Esophagus muscularis mucosa (tissue), 4 donors: ENCODE data around the gene CLSTN1. TPM values are rescaled to one million over a fixed set of nuclear protein-coding genes. Genes with fewer than 3 reads are reported as not detected.

Source experiments
- DNase-seq: peaks from one replicate; pipeline ENCODE4 v3.0.0-alpha.2; 2017; ENCODE audit errors: extremely low spot score
- H3K27ac ChIP-seq, 4 donors: fragments of 200-600 bp; sonication (generic); replicated peaks in 1 of 4; 1 replicate in 3 of 4; 2 replicates in 1 of 4; pipeline ENCODE4 v1.5.1; 2016 to 2019; ENCODE audit warnings: mild to moderate bottlenecking in 1 of 4
- H3K27me3 ChIP-seq, 4 donors: fragments of 200-600 bp; sonication (generic); one replicate each; pipeline versions ENCODE4 v1.5.1 to v1.6.0; 2016 to 2019
- H3K36me3 ChIP-seq, 4 donors: fragments of 200-600 bp; sonication (generic); one replicate each; pipeline ENCODE4 v1.5.1; 2016 to 2019
- H3K4me1 ChIP-seq, 4 donors: fragments of 200-600 bp; sonication (generic); one replicate each; pipeline ENCODE4 v1.5.1; 2016 to 2019
- H3K4me3 ChIP-seq, 4 donors: fragments of 200-600 bp; sonication (generic); 1 replicate in 2 of 4; 2 replicates in 2 of 4; pipeline ENCODE4 v1.5.1; 2016 to 2019; ENCODE audit warnings: mild to moderate bottlenecking in 4 of 4, moderate library complexity in 1 of 4
- H3K9me3 ChIP-seq, 4 donors: fragments of 200-600 bp; sonication (generic); 1 replicate in 3 of 4; 2 replicates in 1 of 4; pipeline ENCODE4 v1.5.1; 2016 to 2019
- EP300 ChIP-seq: sonication (generic); formaldehyde crosslinking; IDR thresholded peaks from one replicate; pipeline ENCODE4 v1.6.1; 2017; ENCODE audit warnings: antibody characterized with exemption
- POLR2A ChIP-seq: fragments of 450-650 bp; IDR thresholded peaks from one replicate; pipeline ENCODE4 v1.6.1; 2017; ENCODE audit warnings: antibody characterized with exemption, moderate library complexity, mild to moderate bottlenecking, low read depth
- POLR2AphosphoS5 ChIP-seq, 2 donors: sonication (generic); formaldehyde crosslinking; IDR thresholded peaks; one replicate each; pipeline ENCODE4 v1.6.1; 2017; ENCODE audit warnings: antibody characterized with exemption in 2 of 2
- WGBS: methylation state at CpG from one replicate; pipeline ENCODE4 v1.1.5; 2018; 5-methylcytosine and 5-hydroxymethylcytosine counted together
- intact Hi-C: fragments of 100-400 bp; cut with DNase I; formaldehyde crosslinking; loops from one replicate; pipeline ENCODE4 v1.15.1; 2023
- total RNA-seq, 4 donors: library from RNA; depleted of rRNA; stranded (reverse); fragments of >200 nt; gene quantifications; one replicate each; pipeline versions ENCODE4 v1.1.0 to v1.2.1, GENCODE V29; 2016
- TF ChIP-seq, protein P1 (sequence below), 3 experiments: fragments of 200-600 bp in 2 of 3; fragments of 450-650 bp in 1 of 3; sonication (generic) in 2 of 3; IDR thresholded peaks; one replicate each; pipeline ENCODE4 v1.5.1; 2017 to 2019; ENCODE audit warnings: antibody characterized with exemption in 3 of 3, mild to moderate bottlenecking in 2 of 3, moderate library complexity in 1 of 3

The CLSTN1 gene
- total RNA-seq, 4 donors from 2014 or later: 47.1 to 109 (median 72.3) TPM

DNA sequence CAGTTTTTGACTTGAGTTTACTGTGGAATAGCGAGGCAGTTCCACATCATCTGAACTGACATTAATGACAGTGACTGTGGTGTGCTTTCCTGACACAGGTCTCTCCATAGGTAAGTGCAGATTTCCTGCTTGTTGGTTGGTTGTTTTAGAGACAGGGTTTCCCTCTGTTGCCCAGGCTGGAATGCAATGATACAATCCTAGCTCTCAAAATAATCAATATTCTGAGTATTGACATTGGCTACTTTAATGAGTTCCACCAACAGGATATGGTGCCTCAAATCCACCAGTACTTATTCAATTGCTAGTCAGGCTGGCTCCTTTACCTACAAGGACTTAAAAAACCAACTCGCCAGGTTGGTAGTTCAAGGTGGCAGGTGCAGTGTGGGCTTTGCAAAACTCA, 63.8 kb downstream of the CLSTN1 start:
- no peak for DNase-seq
- H3K9me3 ChIP-seq: no peaks in the 10 kb centered on the region
- H3K4me3 ChIP-seq: no peak overlapping the region
- H3K4me1 ChIP-seq: peaks cover 18 to 38% (median 29%) of the 10 kb centered on the region in 4 donors
- 84% methylated on average over 2 of the region's 2 CpGs for WGBS
- TF ChIP-seq POLR2AphosphoS5 (IDR thresholded peaks at IDR 0.05) (no peak), EP300 (no peak), POLR2A (no peak)
- TF ChIP-seq, protein P1, sequence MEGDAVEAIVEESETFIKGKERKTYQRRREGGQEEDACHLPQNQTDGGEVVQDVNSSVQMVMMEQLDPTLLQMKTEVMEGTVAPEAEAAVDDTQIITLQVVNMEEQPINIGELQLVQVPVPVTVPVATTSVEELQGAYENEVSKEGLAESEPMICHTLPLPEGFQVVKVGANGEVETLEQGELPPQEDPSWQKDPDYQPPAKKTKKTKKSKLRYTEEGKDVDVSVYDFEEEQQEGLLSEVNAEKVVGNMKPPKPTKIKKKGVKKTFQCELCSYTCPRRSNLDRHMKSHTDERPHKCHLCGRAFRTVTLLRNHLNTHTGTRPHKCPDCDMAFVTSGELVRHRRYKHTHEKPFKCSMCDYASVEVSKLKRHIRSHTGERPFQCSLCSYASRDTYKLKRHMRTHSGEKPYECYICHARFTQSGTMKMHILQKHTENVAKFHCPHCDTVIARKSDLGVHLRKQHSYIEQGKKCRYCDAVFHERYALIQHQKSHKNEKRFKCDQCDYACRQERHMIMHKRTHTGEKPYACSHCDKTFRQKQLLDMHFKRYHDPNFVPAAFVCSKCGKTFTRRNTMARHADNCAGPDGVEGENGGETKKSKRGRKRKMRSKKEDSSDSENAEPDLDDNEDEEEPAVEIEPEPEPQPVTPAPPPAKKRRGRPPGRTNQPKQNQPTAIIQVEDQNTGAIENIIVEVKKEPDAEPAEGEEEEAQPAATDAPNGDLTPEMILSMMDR (IDR thresholded peaks at IDR 0.05): no peak
- H3K27me3 ChIP-seq: no peaks in the 10 kb centered on the region
- intact Hi-C loops: no loop called here
- H3K36me3 ChIP-seq: peaks cover 0 to 12% (median 5%) of the 10 kb centered on the region in 4 donors
- no peak overlapping the region for H3K27ac ChIP-seq

DNA sequence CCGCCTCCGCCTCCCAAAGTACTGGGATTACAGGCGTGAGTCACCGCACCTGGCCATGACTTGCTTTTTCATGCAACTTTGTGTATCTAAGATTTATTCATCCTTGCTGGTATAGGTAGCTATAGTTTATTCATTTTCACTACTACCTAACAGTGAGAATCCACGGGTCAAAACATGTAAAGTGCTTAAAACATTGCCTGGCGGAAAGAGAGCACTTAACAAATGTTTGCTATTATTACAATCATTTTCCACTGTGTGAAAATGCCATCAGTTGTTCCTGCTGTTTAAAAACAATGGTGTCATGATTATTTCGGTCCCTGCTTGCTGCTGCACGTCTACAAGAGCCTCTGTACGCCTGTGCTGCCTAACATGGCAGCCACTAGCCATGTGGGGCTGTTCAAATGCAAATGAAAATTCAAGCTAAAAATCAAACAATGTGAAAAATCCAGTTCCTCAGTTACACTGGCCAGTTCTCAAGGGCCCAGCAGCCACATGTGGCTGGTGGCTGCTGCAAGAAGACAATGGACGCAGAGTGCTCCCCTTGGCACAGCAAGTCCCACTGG, 65.1 kb downstream of the CLSTN1 start:
- DNase-seq: no peak
- Histone ChIP-seq H3K9me3 (no peaks in the 10 kb centered on the region), H3K4me1 (peaks cover 18 to 38% (median 30%) of the 10 kb centered on the region in 4 donors), H3K4me3 (no peak overlapping the region), H3K36me3 (peaks cover 0 to 25% (median 11%) of the 10 kb centered on the region in 4 donors), H3K27ac (no peak overlapping the region), H3K27me3 (no peaks in the 10 kb centered on the region)
- intact Hi-C loops: no loop called here
- TF ChIP-seq, protein P1 (IDR thresholded peaks at IDR 0.05): no peak
- no peak for TF ChIP-seq EP300
- TF ChIP-seq POLR2AphosphoS5 (IDR thresholded peaks at IDR 0.05): no peak
- no peak for TF ChIP-seq POLR2A
- 89% methylated on average over 10 of the region's 10 CpGs for WGBS

DNA sequence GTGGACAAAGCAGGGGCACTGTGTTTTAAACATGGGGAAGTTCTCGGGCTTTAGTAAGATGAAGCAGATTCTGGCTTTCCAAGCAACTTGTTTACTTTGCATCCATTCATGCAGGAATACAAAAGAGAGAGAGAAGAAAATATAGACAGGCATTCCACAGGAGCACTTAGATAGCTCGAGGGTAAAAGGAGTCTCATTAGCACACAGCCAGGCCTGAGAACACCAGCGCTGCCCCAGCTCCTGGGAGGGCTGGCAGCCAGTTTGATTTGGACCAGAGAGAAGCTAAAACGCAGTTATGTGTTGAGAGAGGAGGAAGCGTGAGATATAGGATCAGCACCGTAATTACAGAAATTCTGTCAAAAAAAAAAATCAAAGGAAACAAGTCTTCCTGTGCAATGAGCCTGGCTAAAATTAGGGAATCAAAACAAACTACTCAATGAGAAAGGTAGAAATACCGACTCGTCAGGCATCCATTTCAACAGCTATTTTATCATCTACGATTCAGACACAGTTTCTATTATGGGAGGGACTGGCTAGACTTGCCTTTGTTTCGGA, 68.2 kb downstream of the CLSTN1 start:
- Histone ChIP-seq H3K4me1 (peaks cover 23 to 44% (median 38%) of the 10 kb centered on the region in 4 donors), H3K4me3 (no peak overlapping the region), H3K36me3 (peaks cover 5 to 43% (median 26%) of the 10 kb centered on the region in 4 donors), H3K27me3 (no peaks in the 10 kb centered on the region), H3K9me3 (no peaks in the 10 kb centered on the region), H3K27ac (no peak overlapping the region)
- 40% methylated on average over 10 of the region's 10 CpGs for WGBS
- TF ChIP-seq, protein P1 (IDR thresholded peaks at IDR 0.05): no peak
- TF ChIP-seq POLR2A (no peak), POLR2AphosphoS5 (IDR thresholded peaks at IDR 0.05) (no peak), EP300 (no peak)
- intact Hi-C loops: no loop called here
- DNase-seq: no peak

DNA sequence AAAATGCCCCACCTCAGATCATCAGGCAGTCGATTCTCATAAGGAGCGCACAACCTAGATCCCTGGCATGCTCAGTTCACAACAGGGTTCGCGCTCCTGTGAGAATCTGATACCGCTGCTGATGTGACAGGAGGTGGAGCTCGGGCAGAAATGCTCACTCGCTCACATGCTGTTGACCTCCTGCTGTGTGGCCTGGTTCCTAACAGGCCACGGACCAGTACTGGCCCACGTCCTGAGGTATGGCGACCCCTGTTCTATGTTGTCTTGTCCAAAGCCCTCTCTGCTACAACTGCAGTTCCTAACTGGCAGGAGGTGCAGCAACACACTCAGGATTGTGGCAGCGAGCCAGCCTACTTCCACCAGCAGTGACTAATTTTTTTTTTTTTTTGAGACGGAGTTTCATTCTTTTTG, 70.6 kb downstream of the CLSTN1 start:
- no peak for DNase-seq
- peaks cover 15 to 67% (median 49%) of the 10 kb centered on the region in 4 donors for H3K36me3 ChIP-seq
- intact Hi-C loops: no loop called here
- no peak overlapping the region for H3K27ac ChIP-seq
- WGBS: 52% methylated on average over 8 of the region's 12 CpGs
- H3K4me3 ChIP-seq: no peak overlapping the region
- no peaks in the 10 kb centered on the region for H3K27me3 ChIP-seq
- no peak for TF ChIP-seq POLR2AphosphoS5 (IDR thresholded peaks at IDR 0.05)
- TF ChIP-seq EP300: no peak
- TF ChIP-seq POLR2A: no peak
- TF ChIP-seq, protein P1 (IDR thresholded peaks at IDR 0.05): no peak
- no peaks in the 10 kb centered on the region for H3K9me3 ChIP-seq
- H3K4me1 ChIP-seq: peaks cover 20 to 27% (median 23%) of the 10 kb centered on the region in 4 donors

DNA sequence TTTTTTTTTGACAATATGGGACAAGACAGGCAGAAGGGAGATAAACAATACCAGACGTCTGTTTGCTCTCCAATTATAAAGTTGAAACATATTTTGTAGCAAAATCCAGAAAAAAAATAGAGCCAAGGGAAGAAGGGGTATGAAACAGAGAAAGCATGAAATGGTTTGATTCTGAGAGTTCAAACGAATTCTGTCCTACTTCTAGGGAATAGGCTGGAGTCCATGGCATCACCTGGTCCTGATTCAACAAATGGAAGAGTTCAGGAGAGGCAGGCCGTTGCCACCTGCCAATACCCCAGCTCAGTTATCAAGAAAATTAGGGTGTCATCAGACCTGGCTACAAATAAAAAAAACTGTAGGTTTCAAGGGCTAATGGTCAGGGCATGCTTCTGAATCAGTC, 71.8 kb downstream of the CLSTN1 start:
- intact Hi-C loops: no loop called here
- H3K27ac ChIP-seq: no peak overlapping the region
- TF ChIP-seq POLR2A (no peak), EP300 (no peak), POLR2AphosphoS5 (IDR thresholded peaks at IDR 0.05) (no peak)
- TF ChIP-seq, protein P1 (IDR thresholded peaks at IDR 0.05): no peak
- 67% methylated on average over 3 of the region's 3 CpGs for WGBS
- no peaks in the 10 kb centered on the region for H3K27me3 ChIP-seq
- H3K4me1 ChIP-seq: peaks cover 20 to 27% (median 23%) of the 10 kb centered on the region in 4 donors
- H3K36me3 ChIP-seq: peaks cover 15 to 74% (median 55%) of the 10 kb centered on the region in 4 donors
- no peak overlapping the region for H3K4me3 ChIP-seq
- H3K9me3 ChIP-seq: no peaks in the 10 kb centered on the region
- no peak for DNase-seq
